Measurements from ENCODE around the gene SCLY. TPM values are rescaled to one million over a fixed set of nuclear protein-coding genes. Genes with fewer than 3 reads are reported as not detected.

SCLY gene
- total RNA-seq, 1 donor from 2014 or later = 49.2 TPM

DNA sequence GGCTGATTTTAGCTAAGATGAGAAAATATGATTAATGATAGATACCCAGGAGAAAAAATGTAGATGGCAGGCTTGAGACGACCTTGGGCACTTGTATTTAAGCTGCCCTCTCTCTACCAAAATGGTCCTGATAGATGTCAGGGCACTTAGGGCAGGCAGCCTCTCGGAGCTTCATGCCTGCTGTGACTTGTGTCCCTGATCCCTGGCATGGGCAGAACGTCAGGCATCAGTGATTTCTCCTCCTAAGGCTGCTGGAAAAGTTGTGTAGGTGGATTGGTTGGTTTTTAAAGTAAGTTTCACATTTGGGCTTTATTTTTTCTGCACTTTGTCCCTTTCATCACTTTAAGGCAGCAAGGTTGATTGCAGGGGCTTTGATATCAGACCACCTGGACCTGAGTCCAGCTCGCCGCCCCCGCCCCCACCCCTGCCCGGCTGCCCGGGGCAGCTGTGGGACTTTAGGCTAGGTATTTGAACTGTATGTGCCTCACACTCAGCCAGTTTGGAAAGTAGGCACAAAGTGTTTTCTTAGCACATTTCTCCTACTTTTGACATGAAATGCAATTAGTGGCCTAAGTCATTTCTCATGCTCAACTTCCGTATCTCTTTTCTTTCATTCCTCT lies 35.0 kb upstream of the SCLY start:
- Mint-ChIP-seq H3K36me3 (ENCODE audit: insufficient read depth) (peaks cover 4% of the 10 kb centered on the region), H3K27me3 (no peaks in the 10 kb centered on the region), H3K27ac (peak overlapping the region; percentile 38), H3K4me3 (ENCODE audit: low read depth) (no peak overlapping the region), H3K9me3 (ENCODE audit: low read depth) (no peaks in the 10 kb centered on the region), H3K4me1 (ENCODE audit: low read depth) (peaks cover 11% of the 10 kb centered on the region)
- TF ChIP-seq, protein P1, sequence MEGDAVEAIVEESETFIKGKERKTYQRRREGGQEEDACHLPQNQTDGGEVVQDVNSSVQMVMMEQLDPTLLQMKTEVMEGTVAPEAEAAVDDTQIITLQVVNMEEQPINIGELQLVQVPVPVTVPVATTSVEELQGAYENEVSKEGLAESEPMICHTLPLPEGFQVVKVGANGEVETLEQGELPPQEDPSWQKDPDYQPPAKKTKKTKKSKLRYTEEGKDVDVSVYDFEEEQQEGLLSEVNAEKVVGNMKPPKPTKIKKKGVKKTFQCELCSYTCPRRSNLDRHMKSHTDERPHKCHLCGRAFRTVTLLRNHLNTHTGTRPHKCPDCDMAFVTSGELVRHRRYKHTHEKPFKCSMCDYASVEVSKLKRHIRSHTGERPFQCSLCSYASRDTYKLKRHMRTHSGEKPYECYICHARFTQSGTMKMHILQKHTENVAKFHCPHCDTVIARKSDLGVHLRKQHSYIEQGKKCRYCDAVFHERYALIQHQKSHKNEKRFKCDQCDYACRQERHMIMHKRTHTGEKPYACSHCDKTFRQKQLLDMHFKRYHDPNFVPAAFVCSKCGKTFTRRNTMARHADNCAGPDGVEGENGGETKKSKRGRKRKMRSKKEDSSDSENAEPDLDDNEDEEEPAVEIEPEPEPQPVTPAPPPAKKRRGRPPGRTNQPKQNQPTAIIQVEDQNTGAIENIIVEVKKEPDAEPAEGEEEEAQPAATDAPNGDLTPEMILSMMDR (IDR thresholded peaks at IDR 0.05; ENCODE audit: unreplicated experiment) = no peak
- DNase-seq (ENCODE audit: low spot score, unreplicated experiment) = no peak

DNA sequence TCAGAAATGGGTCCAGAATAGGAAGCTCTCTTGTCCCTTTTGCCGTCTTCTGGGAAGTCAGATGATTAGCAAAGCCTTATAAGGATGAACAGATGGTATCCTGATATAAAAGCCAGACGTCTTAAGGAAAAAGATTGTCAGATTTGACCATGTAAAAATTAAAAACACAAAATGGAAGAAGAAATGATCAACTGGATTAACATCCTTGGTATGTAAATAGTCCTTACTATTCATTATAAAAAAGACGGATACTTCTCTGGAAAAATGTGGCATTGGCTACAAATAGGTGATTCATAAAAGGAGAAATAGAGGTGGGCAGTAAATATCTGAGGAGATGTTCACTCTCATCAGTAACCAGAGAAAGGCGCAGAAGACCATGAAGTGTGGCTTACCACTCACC lies 33.7 kb upstream of the SCLY start:
- H3K27me3 Mint-ChIP-seq = no peaks in the 10 kb centered on the region
- no peaks in the 10 kb centered on the region for H3K9me3 Mint-ChIP-seq (ENCODE audit: low read depth)
- TF ChIP-seq, protein P1 (IDR thresholded peaks at IDR 0.05; ENCODE audit: unreplicated experiment) = no peak
- no peak overlapping the region for H3K4me3 Mint-ChIP-seq (ENCODE audit: low read depth)
- peaks cover 10% of the 10 kb centered on the region for H3K36me3 Mint-ChIP-seq (ENCODE audit: insufficient read depth)
- peaks cover 11% of the 10 kb centered on the region for H3K4me1 Mint-ChIP-seq (ENCODE audit: low read depth)
- DNase-seq (ENCODE audit: low spot score, unreplicated experiment) = no peak
- no peak overlapping the region for H3K27ac Mint-ChIP-seq

DNA sequence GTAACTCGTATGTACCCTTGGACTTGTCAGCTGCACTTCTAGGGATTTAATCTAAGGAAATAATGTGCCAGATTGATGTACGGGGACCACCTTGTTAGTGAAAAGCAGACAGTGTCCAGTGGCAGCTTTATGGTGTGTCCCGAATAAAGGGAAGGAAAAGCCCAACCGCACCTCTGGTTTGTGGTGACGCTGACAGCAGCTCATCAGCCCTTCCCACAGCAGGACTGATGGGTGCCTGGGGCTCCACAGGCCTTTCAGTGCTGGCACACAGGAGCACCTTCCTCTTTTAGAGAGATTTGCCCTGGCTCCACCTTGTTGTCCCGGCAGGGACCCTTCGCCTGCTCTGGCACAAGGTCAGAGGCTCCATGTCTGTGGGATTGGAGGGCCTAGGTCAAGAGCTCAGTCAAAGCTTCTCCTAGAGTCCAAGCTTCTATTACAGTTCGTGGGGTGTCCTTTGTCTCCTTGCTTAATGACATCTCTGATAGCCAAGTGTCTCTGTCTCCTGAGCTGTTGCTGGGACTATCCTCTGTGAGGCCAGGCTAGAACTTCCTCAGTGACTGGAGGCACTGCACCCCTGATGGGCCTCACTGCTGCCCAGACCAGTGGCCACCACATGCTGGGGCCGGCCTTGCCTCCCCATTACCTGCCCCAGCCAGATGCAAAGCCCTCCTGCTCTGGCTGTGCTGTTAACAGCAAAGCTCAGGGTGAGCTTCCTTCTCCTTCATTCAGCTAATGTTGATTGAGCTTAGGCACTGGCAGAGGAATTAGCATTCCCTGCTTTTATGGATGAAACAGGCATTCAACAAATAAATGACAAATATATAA lies 33.0 kb upstream of the SCLY start:
- Mint-ChIP-seq H3K4me3 (ENCODE audit: low read depth) (no peak overlapping the region), H3K9me3 (ENCODE audit: low read depth) (no peaks in the 10 kb centered on the region), H3K27ac (no peak overlapping the region), H3K4me1 (ENCODE audit: low read depth) (peaks cover 11% of the 10 kb centered on the region), H3K27me3 (no peaks in the 10 kb centered on the region), H3K36me3 (ENCODE audit: insufficient read depth) (peaks cover 10% of the 10 kb centered on the region)
- DNase-seq (ENCODE audit: low spot score, unreplicated experiment) = no peak
- TF ChIP-seq, protein P1 (IDR thresholded peaks at IDR 0.05; ENCODE audit: unreplicated experiment) = no peak

DNA sequence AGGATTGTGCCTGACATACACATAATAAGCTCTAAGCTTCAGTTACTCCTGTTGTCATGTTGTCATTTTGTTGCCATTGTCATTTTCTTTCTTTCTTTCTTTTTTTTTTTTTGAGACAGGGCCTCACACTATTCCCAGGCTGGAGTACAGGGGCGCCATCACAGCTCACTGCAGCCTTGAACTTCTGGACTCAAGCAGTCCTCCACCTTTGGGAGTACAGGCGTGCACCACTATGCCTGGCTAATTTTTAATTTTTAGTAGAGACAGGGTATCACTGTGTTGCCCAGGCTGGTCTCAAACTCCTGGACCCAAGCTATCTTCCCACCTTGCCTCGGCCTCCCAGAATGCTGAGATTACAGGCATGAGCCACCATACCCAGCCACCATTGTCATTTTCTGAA lies 30.9 kb upstream of the SCLY start:
- H3K4me1 Mint-ChIP-seq (ENCODE audit: low read depth) = peaks cover 11% of the 10 kb centered on the region
- TF ChIP-seq, protein P1 (IDR thresholded peaks at IDR 0.05; ENCODE audit: unreplicated experiment) = no peak
- no peak overlapping the region for H3K27ac Mint-ChIP-seq
- peaks cover 15% of the 10 kb centered on the region for H3K36me3 Mint-ChIP-seq (ENCODE audit: insufficient read depth)
- H3K4me3 Mint-ChIP-seq (ENCODE audit: low read depth) = no peak overlapping the region
- no peak for DNase-seq (ENCODE audit: low spot score, unreplicated experiment)
- no peaks in the 10 kb centered on the region for H3K27me3 Mint-ChIP-seq
- H3K9me3 Mint-ChIP-seq (ENCODE audit: low read depth) = no peaks in the 10 kb centered on the region

- DNase-seq (ENCODE audit: low spot score, unreplicated experiment) = no peak
- no peak overlapping the region for H3K4me3 Mint-ChIP-seq (ENCODE audit: low read depth)
- peaks cover 9% of the 10 kb centered on the region for H3K4me1 Mint-ChIP-seq (ENCODE audit: low read depth)
- H3K27me3 Mint-ChIP-seq = no peaks in the 10 kb centered on the region
- TF ChIP-seq, protein P1 (IDR thresholded peaks at IDR 0.05; ENCODE audit: unreplicated experiment) = no peak
- H3K9me3 Mint-ChIP-seq (ENCODE audit: low read depth) = no peaks in the 10 kb centered on the region
- no peak overlapping the region for H3K27ac Mint-ChIP-seq
- peaks cover 18% of the 10 kb centered on the region for H3K36me3 Mint-ChIP-seq (ENCODE audit: insufficient read depth)
Measured at GRCh38 chr2:238030422-238031155, 30.2 kb upstream of the SCLY start.

Measured in progenitor cell of endocrine pancreas (in vitro differentiated cells).